Islet precursor cell (in vitro differentiated cells): Measurements from ENCODE around the gene METTL24.

Experiments
- DNase-seq: peaks from one replicate; pipeline ENCODE4 v3.0.0-alpha.2; 2018

Gene METTL24

DNA sequence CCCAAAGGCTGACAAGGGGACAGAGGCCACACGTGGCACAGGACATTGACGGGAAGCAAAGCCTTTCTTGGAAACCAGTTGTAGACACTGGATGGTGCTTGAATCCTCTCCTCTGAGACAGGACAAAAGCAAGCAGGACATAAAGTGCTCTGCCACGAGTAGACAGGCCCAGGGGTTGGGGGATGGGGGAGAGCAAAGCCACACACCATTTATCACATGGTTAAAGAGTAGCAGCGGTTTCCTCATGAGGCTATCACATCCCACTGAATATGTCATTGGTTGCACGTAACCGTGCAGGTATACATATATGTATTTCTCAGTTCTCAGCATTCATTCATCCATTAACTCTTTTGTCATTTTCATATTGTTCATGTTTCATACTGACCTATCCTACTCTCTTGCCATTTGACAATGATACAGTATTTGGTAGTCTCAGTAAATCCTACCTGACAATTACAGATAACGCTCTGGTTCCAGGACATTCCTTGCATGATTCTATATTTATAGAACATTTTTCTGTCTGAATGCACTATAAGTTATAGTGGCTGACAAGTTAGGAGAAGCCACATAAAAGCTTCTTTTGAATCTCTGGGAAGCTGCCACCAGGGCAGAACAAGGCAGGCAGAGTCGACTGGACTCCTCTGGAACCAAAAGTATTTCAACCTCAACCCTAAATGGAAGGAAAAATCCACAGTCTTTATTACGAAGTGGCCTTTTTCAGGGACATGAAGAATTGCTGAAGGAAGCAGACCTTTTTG is 23.5 kb downstream of the METTL24 start:
- DNase-seq: no peak

DNA sequence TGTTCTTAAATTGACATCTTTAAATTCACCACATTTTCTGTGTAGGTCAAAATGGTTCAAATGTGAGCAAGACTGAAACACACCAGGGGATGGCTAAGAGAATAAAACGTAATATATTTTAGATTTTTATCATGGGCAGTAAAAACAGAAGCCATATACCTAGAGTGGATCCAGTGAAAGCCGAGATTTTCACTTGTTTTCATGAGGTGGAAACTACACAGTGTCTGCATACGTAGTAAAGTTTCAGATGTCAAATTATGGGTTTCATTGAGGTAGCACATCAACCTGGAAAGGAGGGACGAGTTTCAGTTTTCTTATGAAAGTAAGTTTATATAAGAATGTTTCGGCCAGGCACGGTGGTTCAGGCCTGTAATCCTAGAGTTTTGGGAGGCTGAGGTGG is 25.9 kb downstream of the METTL24 start:
- DNase-seq: no peak

DNA sequence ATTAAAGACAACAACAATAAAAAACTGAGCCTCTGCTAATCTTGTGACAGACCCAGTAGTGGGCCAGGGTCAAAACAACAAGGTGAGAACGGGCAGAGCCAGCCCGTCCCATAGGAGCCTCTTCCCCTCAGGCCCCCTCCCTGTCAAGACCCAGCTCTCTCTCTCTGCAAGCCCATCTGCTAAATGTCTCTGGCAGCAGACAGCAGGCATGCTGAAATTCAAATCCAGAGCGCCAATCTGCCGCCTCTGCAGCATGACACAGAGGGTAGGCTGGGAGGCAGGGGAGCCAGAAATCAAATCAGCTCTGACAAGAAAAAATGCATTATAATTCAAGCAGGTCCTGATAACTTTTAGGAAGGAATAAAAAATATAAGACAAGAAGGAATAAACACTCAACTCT is 26.3 kb downstream of the METTL24 start:
- DNase-seq: peak; percentile 93

DNA sequence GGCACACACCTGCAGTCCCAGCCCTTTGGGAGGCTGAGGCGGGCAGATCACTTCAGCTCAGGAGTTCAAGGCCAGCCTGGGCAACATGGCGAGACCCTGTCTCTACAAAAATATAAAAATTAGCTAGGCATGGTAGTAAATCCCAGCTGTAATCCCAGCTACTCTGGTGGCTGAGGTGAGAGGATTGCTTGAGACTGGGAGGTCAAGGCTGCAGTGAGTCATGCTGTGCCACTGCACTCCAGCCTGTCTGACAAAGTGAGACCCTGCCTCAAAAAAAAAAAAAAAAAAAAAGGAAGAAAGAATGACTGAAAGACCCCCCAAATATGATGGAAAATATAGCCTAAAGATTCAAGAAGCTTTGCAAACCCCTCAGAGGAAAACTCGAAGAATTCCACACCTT is 26.8 kb downstream of the METTL24 start:
- no peak for DNase-seq

DNA sequence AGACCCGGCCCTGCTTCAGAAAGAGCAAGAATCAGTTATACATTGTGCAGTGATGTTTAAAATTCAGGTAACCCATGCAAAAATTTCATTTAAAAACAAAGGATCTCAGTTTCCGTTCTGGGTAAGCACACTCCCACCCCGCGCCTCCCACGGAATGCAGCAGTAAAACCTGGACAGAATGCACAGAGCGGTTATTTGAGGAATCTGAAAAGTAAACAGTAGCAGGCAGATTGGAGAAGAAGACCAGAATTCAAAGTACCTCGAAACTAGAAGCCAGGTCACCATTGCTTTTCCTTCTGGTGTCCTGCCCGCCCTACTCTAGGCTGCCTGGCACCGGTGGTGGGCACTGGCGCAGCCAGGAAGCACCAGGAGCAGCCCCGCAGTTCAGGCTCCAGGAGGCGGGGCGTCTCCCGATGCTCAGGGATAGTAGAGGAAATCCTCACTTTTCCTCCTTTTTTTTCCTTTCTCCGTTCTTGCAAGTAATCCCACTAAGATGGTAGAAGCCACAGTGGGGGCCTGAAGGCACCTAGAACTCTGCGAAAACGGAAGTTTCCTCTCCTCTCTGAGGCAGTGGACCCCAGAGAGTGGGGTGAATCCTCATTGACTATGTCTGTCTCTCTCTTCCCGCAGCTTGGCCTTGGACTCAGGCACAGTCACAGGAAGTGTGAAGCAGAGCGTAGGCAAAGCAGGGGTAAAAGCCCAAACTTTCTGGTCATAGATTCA is 28.3 kb downstream of the METTL24 start:
- DNase-seq: no peak

DNA sequence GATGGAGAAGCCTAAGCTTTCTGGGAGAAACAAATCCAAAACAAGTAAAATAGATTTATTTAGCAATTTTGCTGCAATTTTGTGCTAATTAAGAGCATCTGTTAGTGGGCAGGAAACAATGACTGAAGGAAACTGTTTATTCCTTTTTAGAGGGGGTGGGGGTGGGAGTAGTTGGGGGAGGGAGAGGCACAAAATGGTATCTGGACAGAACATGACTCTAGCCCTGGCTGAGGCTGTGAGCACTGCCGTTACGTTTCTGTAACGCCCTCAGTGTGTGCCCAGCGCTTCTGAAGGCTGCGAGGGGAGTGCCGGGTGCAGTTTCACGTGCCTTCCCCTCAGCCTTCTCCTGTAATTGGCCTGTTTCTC is 28.8 kb downstream of the METTL24 start:
- no peak for DNase-seq

DNA sequence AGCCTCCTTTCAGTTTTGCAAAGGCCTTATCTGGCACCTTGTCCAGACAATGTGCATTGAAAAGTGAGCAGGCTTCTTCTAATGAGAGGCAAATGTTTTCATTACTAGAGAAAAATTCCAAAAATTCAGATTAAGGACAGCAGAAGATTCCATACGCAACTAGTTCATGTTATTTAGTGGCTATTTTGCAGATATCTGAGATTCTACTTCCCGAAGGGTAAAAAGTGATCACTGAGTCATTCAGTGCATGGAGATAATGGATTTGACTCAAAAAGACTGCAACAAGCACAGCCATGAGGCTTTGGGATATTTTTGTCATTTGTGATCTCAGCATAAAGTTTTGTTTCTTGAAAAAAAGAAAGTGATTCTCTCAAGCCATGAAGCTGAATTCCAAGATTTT is 29.9 kb downstream of the METTL24 start:
- DNase-seq: no peak

DNA sequence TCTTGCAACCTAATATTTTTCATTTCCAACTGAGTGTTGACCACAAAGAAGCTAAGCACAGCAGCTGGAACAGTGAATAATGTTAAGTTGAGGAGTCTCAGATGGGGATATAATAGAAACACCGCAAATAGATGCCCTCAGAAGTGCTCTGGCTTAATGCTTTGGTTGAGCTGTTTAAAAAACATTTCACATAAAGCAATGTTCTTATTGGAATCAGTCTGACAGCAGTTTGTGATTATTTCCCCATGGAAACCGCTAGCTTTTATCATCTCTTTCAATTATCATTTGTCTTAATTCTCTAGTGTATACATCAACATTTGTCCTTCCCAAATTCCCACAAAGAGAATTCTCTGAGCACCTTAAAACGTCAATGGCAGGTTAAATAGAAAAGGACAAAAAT is 30.8 kb downstream of the METTL24 start:
- DNase-seq: no peak

DNA sequence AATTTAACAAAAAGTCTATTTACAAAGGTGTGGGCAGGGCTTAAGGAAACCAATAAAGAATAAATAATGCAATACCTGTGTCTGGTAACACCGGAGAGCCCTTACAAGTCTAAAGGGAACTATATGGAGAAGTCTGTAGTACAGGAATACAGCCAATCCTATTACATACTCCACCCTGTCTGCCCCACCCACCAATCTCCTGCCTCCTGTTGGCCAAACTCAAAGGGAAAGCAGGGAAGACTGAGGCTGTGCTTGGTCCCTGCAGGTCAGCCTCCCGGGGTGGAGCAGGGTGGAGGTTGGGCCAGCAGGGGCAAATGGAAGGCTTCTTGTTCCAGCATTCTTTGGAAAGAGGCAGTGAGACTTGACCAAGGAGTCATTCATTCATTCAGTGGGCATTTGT is 31.5 kb downstream of the METTL24 start:
- DNase-seq: no peak

DNA sequence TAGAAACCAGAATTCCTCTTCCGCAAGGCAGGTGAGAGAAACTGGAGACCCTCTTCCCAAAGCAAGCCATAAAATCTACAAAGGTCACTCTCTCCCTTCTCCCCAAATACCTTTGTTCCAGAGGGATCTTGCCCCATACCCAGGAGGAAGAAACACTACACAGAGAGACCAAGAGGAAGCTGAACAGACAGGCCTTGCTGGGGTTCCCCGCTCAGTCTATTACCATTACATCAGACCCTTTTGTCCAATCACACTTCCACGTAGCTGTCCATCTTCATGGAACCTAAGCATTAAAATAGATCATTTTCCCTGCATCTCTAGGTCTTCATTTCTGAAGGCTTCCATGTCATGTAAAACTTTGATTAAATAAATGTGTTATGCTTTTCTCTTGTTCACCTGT is 32.1 kb downstream of the METTL24 start:
- DNase-seq: no peak

DNA sequence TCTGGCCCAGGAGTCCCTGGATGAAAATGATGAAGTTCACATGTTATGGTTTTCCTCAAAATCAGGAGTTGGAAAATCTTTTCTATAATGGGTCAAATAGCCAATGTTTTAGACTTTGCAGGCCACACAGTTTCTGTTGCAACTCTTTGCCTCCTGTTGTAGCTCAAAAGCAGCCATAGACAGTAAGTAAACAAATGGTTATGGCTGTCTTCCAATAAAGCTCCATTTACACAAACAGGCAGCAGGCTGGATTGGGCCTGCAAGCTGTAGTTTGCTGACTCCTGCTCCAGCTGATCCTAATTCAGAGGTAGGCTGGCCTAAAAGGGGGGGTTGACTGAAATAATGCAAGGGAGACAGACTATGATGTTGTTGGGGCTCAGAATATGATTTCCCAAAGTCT is 33.0 kb downstream of the METTL24 start:
- DNase-seq: no peak

DNA sequence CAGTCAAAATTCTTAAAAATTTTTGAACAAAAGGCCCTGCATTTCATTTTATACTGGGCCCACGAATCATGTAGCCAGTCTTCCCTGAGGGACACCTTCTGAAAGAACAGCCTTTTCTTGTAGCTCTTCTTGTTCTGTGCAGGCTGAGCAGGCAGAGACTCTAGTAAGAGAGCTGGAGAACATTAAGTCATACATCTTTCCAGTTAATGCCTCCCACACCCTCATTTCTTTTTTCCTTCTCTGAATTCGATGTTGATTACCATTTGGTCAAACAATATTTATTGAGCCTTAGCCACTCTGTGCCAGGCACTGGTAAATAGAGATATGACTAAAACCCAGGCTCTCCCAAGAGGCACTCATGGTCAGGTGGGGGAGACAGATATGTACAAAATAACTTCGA is 33.6 kb downstream of the METTL24 start:
- no peak for DNase-seq

DNA sequence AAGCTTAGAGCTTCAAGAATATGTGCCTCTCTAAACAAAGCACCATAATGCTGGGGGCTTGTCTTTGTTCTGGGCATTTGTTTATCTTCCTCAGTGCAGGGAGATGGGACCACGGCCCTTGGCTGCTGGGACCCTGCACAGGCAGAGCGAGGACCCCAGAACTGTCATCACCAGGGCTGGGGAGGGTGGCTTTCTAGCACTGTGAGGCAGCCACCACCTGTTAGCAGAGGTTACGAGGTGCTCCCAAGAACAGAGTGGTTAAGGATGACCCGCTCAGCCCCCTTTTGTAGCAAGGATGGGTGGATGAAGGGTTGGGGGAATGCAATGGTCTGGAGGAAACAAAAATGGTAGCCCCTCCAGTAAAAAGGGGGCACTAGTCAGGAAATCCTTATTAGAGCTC is 34.9 kb downstream of the METTL24 start:
- no peak for DNase-seq

DNA sequence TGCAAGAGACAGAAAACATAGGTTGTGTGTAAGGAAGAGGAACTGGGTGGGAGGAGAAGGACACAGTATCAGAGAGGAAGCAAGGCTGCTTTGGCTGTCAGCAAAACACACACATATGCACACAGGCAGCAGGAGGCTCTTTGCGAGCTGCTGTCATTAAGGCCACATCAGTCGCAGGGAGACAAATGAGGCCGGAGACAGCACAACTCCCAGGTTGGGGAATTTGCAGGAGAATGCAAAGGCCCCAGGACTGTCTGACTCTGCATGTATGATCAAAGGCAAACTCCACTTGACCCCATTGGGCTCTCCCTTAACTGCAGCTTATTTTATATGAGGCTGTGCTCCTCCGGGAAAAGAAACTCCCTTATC is 35.3 kb downstream of the METTL24 start:
- peak; percentile 83 for DNase-seq

DNA sequence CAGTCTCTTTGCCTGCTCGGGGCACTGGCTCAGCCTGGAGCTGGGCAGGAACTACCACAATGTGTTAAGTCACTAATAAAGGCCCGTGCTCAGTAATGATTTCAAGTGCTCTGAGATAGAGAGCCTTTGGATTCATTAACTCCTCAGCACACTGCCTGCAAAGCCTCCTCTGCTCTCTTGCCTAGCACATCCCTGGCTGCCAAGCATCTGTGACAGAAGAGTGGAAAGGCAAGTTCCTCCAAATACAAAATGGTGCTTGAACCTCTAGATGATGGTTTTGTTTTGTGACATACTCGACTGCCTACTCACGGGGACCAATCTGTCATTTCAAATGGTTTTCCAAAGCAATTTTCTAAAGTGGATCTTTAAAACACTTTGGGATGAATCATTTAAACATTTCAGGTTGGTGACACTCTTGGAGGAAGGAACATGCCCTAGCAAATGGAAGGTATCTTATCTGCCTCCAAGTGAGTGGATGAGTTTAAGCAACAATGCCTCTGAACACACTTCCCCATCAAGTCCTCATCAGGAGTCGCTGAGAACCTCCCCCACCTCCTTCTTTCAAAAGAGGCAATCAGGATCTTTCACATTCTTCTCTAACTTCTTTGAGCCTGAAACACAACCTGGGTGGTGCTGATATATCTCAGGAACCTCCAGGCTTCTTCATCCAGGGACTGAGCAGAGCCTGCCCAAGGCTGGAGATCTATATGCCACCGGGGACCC is 35.8 kb downstream of the METTL24 start:
- DNase-seq: no peak

DNA sequence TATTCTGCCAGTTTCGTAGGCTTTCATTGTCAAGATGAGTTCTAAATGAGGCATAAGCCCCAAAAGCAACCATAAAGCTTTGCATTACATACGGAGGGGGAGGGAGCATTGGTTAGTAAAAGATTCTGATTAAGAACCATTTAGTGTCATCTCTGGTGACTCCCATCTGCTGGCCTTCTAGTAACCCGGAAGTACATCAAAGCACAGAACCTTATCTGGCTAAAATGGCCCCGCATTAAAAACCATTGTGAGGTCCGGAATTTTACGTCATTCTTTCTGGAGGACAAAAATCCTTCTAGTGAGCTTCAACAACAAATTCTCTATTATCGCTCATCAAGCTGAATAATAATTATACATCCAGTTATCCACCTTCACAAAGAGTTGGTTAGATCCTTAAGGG is 37.8 kb downstream of the METTL24 start:
- no peak for DNase-seq

DNA sequence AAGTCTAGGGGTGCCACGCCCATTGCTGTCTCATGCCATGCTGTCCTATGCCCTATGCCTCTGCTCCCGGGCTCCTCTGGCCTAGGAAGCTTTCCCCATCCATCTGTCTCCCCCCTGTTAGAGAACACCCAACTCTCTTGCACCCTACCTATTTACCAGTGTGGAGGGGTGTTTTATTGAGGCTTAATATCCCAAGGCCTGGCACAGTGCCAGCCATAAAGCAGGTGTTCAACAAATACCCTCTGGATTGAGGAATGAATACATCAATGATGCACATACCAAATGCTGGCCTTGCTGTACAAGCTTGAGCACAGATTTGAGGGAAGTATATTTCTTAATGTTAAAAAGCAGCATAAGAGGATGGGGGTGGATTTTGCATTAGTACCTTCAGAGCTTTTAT is 38.3 kb downstream of the METTL24 start:
- DNase-seq: no peak

DNA sequence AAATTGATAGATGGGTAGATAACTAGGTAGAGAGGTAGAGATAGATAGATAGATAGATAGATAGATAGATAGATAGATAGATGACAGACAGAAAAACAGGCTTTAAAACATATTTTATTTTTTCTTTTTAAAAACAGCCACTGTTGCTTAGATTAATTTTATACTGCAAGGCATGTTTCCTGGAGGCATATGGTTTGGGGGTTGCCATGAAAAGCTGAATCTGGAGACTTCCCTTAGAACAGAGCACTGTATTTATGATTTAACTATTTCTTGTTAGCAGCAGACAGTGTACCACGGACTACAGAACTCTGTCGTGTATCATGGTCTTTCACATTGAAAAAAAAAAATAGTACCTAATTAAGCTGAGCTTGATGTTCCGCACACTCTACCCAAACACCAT is 38.8 kb downstream of the METTL24 start:
- no peak for DNase-seq

DNA sequence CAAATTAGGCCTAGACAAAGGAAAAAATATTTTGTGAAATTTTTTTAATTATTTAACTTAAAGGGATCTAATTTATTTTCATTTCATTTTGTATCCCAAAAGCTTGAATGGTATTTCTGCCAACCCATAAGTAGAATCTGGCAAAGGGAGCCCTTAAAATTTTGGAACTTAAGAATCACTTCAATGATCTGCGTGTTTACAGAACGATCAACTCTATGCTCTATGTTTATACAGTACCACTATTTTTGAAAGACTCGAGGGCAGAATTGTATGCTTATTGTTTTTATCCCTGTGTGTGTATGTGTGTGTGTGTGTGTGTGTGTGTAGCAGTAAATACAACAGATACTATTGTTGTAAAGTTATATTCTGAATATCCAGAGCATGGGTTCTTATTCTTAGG is 39.2 kb downstream of the METTL24 start:
- no peak for DNase-seq

DNA sequence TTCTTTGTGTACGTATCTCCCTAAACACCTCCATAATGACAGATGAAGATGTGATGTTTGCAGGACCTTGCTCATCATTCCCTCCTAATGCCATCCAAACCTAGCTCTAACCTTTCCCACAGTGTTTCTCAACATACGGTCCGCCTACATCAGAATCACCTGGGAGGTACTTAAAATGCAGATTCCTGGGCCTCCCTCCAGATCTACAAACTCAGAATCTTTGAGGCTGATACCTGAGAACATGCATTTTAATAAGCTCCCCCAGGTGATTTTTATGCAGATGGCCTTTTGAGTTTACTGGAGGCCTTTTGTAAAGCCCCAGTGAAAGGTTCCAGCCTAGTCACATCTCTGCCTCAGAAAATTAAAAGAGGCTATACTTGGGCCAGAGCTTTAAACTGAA is 40.5 kb downstream of the METTL24 start:
- no peak for DNase-seq

DNA sequence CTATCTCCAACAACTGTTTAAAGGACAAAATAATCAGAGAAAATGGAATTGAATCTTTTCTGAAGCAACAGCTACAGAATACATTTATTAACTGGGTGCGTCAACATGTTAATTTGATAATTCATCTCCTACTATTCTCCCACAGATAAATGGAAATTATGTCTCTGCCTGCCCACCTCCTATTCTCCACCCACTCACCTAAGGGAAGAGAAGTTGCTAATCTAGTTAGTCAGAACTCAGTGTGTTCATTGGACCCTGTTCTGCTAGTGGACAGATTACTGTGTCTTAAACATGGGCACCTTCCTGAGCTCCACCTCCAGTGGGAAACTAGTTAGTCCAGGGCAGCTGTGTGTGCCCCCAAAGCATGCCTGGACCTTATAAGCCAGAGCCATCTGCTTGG is 41.0 kb downstream of the METTL24 start:
- DNase-seq: no peak

DNA sequence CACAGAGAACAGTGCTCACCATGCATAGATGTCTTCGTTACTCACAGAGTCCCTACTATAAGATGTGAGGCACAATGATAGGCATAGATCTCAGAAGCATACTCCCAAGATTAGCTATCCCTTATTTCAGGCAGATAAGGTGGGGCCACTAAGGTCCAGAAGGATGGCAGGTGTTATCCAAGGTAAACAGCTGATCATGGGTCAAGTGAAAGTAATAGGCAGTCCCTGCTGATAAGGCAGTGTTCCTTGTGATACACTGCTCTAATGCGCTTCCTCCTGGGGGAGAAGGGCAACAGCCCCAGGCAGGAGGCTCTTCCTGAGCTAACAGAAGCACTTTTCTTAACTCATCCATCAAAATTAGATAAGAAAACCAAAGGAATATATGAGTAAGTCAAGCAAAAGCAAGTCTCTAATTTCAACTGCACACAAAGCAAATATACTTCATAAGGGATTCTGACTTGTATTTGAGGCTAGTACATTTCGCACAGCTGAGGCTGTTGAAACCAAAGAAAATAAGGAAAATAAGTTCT is 42.2 kb downstream of the METTL24 start:
- DNase-seq: no peak

DNA sequence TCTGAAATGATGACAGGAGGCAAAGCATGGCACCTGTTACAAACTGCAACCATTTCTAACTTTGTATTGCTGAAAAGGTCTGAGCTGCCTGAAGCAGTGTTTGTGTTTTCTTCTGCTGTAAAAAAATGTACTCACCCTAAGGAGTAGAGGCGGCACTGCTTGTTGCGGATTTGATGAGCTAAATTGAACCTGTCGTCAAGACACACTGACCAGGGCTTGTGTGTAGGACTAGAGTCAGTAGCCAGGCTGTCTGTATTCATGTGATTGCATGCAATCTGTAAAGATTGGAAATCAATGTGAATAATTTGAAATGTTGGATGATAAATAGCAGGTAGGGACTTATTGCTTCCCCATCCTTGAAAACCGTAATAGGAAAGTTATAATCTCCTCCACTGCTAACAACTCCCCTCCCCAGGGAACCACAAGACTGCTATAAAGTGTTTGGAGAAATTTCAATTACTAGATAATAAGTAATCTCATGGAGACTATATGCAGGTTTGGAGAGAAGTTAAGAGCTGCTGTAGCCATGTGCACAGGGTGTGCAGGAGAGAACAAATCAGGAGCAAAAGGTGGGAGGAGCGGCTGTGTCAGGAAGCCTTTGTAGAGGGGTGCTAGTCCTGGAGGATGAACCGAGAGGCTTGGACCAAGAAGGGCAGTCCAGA is 42.8 kb downstream of the METTL24 start:
- DNase-seq: no peak
